Keratinocyte (primary cell): Measurements from ENCODE around the gene ELANE.

Experiments
- CTCF ChIP-seq, 3 experiments: IDR thresholded peaks in 1 of 3; conservative IDR thresholded peaks in 1 of 3; optimal IDR thresholded peaks in 1 of 3; 2 replicates in 2 of 3; 3 replicates in 1 of 3; pipeline versions ENCODE3 to v1.5.1; 2011; ENCODE audit warnings: low read length in 3 of 3, mild to moderate bottlenecking in 3 of 3, moderate library complexity in 2 of 3, control low read depth in 1 of 3, inconsistent platforms in 1 of 3; ENCODE audit not compliant: insufficient read depth in 2 of 3; ENCODE audit errors: extremely low read depth in 1 of 3
- EZH2 ChIP-seq: IDR thresholded peaks from one replicate; pipeline ENCODE4 v1.6.1; 2012; ENCODE audit warnings: inconsistent platforms, mild to moderate bottlenecking, low read length, moderate library complexity

GRCh38 chr19:896999-897398 lies 44.9 kb downstream of the ELANE start:
- no peak for TF ChIP-seq CTCF (optimal IDR thresholded peaks at IDR 0.05 in 1 of 3, IDR thresholded peaks at IDR 0.05 in 1 of 3, conservative IDR thresholded peaks at IDR 0.05 in 1 of 3; ENCODE audit: extremely low read depth in 1 of 3, insufficient read depth in 2 of 3, low read length in 3 of 3)
- TF ChIP-seq EZH2 = no peak
